GM12801 (cell line): ENCODE data around the gene NEB.

Experiments
- CTCF ChIP-seq: IDR thresholded peaks from one replicate; pipeline ENCODE4 v1.5.1; 2011; ENCODE audit warnings: control low read depth; ENCODE audit not compliant: insufficient read length; ENCODE audit errors: extremely low read depth

Gene NEB

GRCh38 chr2:151478011-151478410 is 256.3 kb downstream of the NEB start:
- no peak for TF ChIP-seq CTCF

- TF ChIP-seq CTCF = no peak
Observed at GRCh38 chr2:151476287-151476686, 258.0 kb downstream of the NEB start.

DNA sequence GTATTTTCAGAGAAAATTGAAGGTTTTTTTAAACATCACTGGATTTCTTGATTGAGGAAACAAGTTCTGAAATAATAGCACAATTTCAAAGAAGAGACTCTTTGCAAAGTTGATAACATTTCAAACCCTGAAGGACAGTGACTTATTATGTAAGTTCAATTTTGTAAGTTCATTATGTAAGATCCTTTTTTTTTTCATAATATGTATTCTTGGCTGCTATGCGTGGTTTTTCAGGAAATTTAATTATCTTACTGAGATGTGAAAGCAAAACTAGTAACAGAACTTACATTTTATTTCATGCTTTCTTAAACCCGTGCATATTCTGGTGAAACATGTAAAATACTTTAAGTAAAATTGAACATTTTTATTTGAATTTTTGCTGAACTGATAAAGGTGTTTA is 259.2 kb downstream of the NEB start:
- no peak for TF ChIP-seq CTCF

DNA sequence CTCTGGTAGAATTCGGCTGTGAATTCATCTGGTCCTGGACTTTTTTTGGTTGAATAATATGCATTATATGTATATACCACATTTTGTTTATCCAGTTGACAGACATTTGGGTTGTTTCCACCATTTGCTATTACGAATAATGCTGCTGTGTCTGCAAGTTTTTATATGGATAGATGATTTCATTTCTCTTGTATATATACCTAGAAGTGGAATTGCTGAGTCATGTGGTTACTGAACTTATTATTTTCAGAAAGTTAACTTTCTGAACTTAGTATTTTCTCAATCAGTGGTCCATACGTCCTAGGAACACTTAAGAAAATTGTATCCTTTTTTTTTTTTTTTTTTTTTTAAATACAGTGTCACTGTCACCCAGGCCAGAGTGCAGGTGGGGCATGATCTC is 261.3 kb downstream of the NEB start:
- no peak for TF ChIP-seq CTCF

DNA sequence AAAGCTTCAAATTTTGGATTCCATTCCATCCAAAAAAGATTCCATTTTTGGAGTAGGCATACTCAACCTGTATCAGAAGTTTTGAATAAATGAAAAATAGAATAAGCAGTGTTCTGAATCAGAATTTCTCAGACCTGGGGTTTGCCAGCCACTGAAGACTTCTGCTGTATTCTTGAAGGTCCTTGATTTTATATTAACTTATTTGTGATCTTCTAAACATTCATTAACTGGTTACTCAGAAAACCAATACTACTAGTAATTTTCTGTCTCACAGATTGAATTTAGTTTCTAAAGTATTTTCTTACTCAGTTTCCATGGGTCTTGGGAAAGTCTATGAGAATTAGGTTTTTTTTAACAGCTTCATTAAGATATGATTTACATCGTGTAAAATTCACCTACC is 263.7 kb downstream of the NEB start:
- TF ChIP-seq CTCF = no peak

GRCh38 chr2:151465771-151466170 is 268.5 kb downstream of the NEB start:
- no peak for TF ChIP-seq CTCF

DNA sequence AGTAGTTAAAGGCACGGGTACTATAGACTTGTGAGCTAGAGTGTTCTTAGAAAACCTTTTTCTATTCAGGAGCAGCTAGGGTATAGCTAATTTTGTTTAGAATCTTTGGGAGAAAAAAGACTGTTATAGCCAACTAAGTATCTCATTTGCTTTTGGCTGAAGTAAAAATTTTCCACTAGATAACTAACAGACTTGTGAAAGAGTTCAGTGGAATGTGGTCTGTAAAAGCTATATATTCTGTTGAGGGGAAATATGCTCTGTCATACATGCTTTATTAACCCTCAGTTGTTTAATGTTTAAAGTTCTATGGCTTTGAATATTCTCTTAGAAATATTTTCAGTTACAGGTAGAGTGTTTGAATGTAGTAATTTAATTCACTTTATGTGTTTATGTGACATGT is 274.9 kb downstream of the NEB start:
- no peak for TF ChIP-seq CTCF

DNA sequence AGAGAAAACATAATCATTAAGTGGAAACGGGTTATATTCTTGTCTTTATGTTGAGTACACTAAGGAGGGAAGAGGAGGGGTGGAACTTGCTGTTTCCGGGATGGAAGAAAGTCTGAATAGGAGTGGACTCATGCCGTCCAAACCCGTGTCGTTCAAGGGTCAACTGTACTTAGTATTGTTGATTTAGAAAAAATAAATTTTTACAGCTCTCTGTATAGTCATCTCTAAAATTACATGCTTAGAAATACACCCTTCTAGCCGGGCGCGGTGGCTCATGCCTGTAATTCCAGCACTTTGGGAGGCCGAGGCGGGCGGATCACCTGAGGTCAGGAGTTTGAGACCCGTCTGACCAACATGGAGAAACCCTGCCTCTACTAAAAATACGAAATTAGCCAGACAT is 295.1 kb downstream of the NEB start:
- TF ChIP-seq CTCF = no peak
